Fibroblast of lung (primary cell): Measurements from ENCODE around the gene DRC7. TPM values are rescaled to one million over a fixed set of nuclear protein-coding genes. Genes with fewer than 3 reads are reported as not detected.
"Not testable (repeated sequence)": the region's sequence is repeated elsewhere in the genome, so short reads cannot be mapped to it uniquely, and the experiment has no call there.

Experiments
- DNase-seq, 2 donors: peaks; one replicate each; pipeline versions ENCODE4 v3.0.0 to v3.0.0-alpha.2; 2010; ENCODE audit warnings: low read depth in 2 of 2
- H2AFZ ChIP-seq: 2 replicates; pipeline ENCODE4 v1.5.1; 2012; ENCODE audit warnings: low read length, control low read depth, inconsistent platforms
- H3K27ac ChIP-seq: 2 replicates; pipeline ENCODE4 v1.5.1; 2011; ENCODE audit warnings: low read length, control low read depth; ENCODE audit not compliant: insufficient read depth
- H3K27me3 ChIP-seq: 2 replicates; pipeline ENCODE4 v1.5.1; 2011; ENCODE audit warnings: mild to moderate bottlenecking, low read length; ENCODE audit not compliant: control insufficient read depth, insufficient read depth
- H3K36me3 ChIP-seq: 2 replicates; pipeline ENCODE4 v1.5.1; 2011; ENCODE audit warnings: low read length; ENCODE audit not compliant: control insufficient read depth, insufficient read depth
- H3K4me1 ChIP-seq: 2 replicates; pipeline ENCODE4 v1.5.1; 2011; ENCODE audit warnings: low read length; ENCODE audit not compliant: control insufficient read depth, insufficient read depth; ENCODE audit errors: extremely low read depth
- H3K4me2 ChIP-seq: 2 replicates; pipeline ENCODE4 v1.5.1; 2011; ENCODE audit warnings: low read length, control low read depth; ENCODE audit not compliant: insufficient read depth; ENCODE audit errors: extremely low read depth
- H3K4me3 ChIP-seq, 4 experiments: fragments of 200-600 bp in 1 of 4; sonication (generic) in 1 of 4; replicated peaks in 1 of 4; 2 replicates each; pipeline ENCODE4 v1.5.1; 2011 to 2016; ENCODE audit warnings: low read length in 4 of 4, low read depth in 3 of 4, mild to moderate bottlenecking in 3 of 4, control low read depth in 2 of 4, inconsistent platforms in 1 of 4, mixed read lengths in 1 of 4; ENCODE audit not compliant: insufficient read depth in 1 of 4; ENCODE audit errors: control extremely low read depth in 1 of 4
- H3K79me2 ChIP-seq: 2 replicates; pipeline ENCODE4 v1.5.1; 2012; ENCODE audit warnings: mild to moderate bottlenecking, low read length, inconsistent platforms; ENCODE audit not compliant: control insufficient read depth, insufficient read depth
- H3K9ac ChIP-seq: 2 replicates; pipeline ENCODE4 v1.5.1; 2011; ENCODE audit warnings: mild to moderate bottlenecking, low read length, control low read depth; ENCODE audit not compliant: insufficient read depth
- H3K9me3 ChIP-seq: 2 replicates; pipeline ENCODE4 v1.5.1; 2012; ENCODE audit warnings: low read depth, low read length; ENCODE audit not compliant: control insufficient read depth, insufficient read depth
- H4K20me1 ChIP-seq: 2 replicates; pipeline ENCODE4 v1.5.1; 2011; ENCODE audit warnings: low read length; ENCODE audit not compliant: control insufficient read depth, insufficient read depth; ENCODE audit errors: extremely low read depth
- EZH2 ChIP-seq: IDR thresholded peaks from 2 replicates; pipeline ENCODE4 v1.5.1; 2012; ENCODE audit warnings: low read length, control low read depth, mild to moderate bottlenecking; ENCODE audit errors: missing control alignments
- polyA plus RNA-seq, 2 donors: library from polyadenylated mRNA; depleted of rRNA in 1 of 2; stranded (reverse) in 1 of 2; unstranded in 1 of 2; fragments of >200 nt; gene quantifications; 2 replicates each; pipeline ENCODE4 v1.2.1, GENCODE V29; 2011 to 2012; ENCODE audit warnings: missing spikeins in 1 of 2
- total RNA-seq: library from RNA; depleted of rRNA; stranded (reverse); fragments of >200 nt; gene quantifications from 2 replicates; pipeline ENCODE4 v1.2.1, GENCODE V29; 2014
- TF ChIP-seq, protein P1 (sequence below), 2 donors: IDR thresholded peaks in 1 of 2; conservative IDR thresholded peaks in 1 of 2; 1 replicate in 1 of 2; 2 replicates in 1 of 2; pipeline ENCODE4 v1.5.1; 2011 to 2012; ENCODE audit warnings: low read length in 2 of 2, control low read depth in 1 of 2, inconsistent platforms in 1 of 2, low read depth in 1 of 2, mild to moderate bottlenecking in 1 of 2

DRC7 gene
- total and polyA plus RNA-seq, 2 donors (not counting 1 experiment from before 2014, with no cell fraction given) = not detected

DNA sequence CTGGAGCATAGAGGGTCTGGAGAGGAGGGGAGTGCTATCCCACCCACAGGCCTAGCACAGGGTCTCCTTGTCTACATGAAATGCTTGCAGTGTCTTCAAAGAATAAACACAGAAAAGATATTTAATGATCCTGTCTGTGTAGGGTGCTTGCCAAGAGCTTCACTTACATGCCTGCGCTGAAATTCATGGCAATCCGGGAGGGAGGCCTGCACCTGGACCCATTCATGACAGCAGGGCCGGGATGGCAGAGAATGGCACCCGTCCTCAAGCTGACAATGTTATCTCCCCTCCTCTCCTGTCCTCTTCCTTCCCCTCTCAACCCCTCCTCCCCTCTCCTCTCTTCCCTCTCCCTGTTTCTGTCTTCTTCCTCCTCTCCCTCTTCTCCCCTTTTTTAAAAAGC is 24.4 kb upstream of the DRC7 start:
- H3K9me3 ChIP-seq = no peaks in the 10 kb centered on the region
- TF ChIP-seq, protein P1, sequence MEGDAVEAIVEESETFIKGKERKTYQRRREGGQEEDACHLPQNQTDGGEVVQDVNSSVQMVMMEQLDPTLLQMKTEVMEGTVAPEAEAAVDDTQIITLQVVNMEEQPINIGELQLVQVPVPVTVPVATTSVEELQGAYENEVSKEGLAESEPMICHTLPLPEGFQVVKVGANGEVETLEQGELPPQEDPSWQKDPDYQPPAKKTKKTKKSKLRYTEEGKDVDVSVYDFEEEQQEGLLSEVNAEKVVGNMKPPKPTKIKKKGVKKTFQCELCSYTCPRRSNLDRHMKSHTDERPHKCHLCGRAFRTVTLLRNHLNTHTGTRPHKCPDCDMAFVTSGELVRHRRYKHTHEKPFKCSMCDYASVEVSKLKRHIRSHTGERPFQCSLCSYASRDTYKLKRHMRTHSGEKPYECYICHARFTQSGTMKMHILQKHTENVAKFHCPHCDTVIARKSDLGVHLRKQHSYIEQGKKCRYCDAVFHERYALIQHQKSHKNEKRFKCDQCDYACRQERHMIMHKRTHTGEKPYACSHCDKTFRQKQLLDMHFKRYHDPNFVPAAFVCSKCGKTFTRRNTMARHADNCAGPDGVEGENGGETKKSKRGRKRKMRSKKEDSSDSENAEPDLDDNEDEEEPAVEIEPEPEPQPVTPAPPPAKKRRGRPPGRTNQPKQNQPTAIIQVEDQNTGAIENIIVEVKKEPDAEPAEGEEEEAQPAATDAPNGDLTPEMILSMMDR (conservative IDR thresholded peaks at IDR 0.05 in 1 of 2, IDR thresholded peaks at IDR 0.05 in 1 of 2; ENCODE audit: low read depth in 1 of 2, low read length in 2 of 2) = no peak
- TF ChIP-seq EZH2 = no peak
- H3K27me3 ChIP-seq = peaks cover 12% of the 10 kb centered on the region
- H3K4me2 ChIP-seq = no peak overlapping the region
- H3K4me1 ChIP-seq = no peaks in the 10 kb centered on the region
- H3K79me2 ChIP-seq = no peaks in the 10 kb centered on the region
- H3K27ac ChIP-seq = no peak overlapping the region
- no peaks in the 10 kb centered on the region for H4K20me1 ChIP-seq
- no peak overlapping the region for H2AFZ ChIP-seq
- no peak overlapping the region for H3K9ac ChIP-seq
- H3K36me3 ChIP-seq = no peaks in the 10 kb centered on the region
- H3K4me3 ChIP-seq = no peak overlapping the region
- DNase-seq = no peak

DNA sequence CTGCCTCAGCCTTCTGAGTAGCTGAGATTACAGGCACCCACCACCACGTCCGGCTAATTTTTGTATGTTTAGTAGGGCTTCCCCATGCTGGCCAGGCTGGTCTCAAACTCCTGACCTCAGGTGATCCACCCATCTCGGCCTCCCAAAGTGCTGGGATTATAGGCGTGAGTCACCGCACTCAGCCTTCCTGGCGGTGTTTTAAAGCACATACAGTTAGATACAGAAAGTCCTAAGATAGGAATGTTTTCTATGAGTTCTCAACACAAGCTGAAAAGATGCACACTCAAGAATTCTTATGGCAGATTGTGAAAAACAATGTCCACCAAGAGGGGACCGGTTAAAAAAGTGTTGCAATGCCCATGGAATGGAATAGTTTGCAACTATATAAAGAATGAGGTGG is 23.2 kb upstream of the DRC7 start:
- not testable (repeated sequence) for H3K9ac ChIP-seq, H3K79me2 ChIP-seq, H3K9me3 ChIP-seq, H4K20me1 ChIP-seq, H3K27ac ChIP-seq, DNase-seq, H3K4me3 ChIP-seq, H2AFZ ChIP-seq, H3K4me1 ChIP-seq, H3K36me3 ChIP-seq, H3K4me2 ChIP-seq
- peaks cover 16% of the 10 kb centered on the region for H3K27me3 ChIP-seq

DNA sequence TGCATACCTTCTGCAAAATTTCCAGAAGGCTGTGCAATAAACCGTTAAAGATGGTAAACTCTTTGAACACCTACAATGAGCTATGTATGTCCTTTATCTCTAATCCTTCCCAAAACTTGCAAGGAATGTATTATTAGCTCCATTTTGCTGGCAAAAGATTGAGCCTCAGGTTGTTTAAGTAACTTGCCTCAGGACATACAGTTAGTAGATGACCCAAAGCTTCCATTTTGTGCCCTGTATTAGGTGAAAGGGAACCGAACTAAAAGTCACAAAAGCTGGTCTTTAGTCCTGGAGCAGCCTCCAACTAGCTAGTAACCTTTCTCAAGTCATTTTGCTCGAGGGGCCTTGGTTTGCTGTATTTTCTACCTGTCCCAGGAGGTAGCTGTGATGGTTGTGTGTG is 22.2 kb upstream of the DRC7 start:
- Histone ChIP-seq H3K4me1 (no peaks in the 10 kb centered on the region), H3K4me2 (no peak overlapping the region), H3K9ac (no peak overlapping the region), H3K4me3 (no peak overlapping the region), H3K36me3 (no peaks in the 10 kb centered on the region), H3K27me3 (peaks cover 16% of the 10 kb centered on the region), H2AFZ (no peak overlapping the region), H3K27ac (no peak overlapping the region), H3K79me2 (no peaks in the 10 kb centered on the region), H3K9me3 (no peaks in the 10 kb centered on the region), H4K20me1 (no peaks in the 10 kb centered on the region)
- DNase-seq = no peak
- TF ChIP-seq EZH2 = no peak
- TF ChIP-seq, protein P1 (conservative IDR thresholded peaks at IDR 0.05 in 1 of 2, IDR thresholded peaks at IDR 0.05 in 1 of 2; ENCODE audit: low read depth in 1 of 2, low read length in 2 of 2) = no peak
